OCI-LY1 (cell line): ENCODE measurements around the gene EML5.

Experiments used
- EZH2 ChIP-seq: fragments of 200-600 bp; sonication (generic), shearing (Covaris generic); IDR thresholded peaks from 2 replicates; pipeline ENCODE4 v1.8.0; 2017; ENCODE audit warnings: borderline replicate concordance, mixed run types, mild to moderate bottlenecking, antibody characterized with exemption, low read length, moderate library complexity, mixed read lengths
- TF ChIP-seq, protein P1 (sequence below): fragments of 200-600 bp; sonication (generic), shearing (Covaris generic); IDR thresholded peaks from 2 replicates; pipeline ENCODE4 v1.5.1; 2017; ENCODE audit warnings: mild to moderate bottlenecking, antibody characterized with exemption, low read length, moderate library complexity, mixed read lengths

DNA sequence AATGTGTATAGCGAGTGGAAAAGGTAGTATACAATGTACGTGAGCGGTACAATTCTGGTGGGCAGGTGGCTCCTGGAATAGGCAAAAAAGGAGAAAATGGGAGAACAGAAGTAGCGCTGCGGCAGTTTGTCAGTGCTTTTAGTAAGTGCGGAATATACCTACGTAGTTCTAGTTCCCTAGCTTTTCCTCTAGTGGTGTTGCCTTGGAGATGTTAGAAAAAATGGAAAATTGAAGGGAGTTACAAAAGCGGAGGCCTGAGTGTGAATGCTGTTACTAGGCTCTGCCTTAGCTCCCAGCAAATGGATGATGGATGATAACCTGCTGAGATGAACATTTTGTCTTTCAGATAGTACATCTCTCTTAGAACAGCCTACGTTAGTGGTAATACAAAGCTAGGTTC lies 32.8 kb upstream of the EML5 start:
- TF ChIP-seq, protein P1, sequence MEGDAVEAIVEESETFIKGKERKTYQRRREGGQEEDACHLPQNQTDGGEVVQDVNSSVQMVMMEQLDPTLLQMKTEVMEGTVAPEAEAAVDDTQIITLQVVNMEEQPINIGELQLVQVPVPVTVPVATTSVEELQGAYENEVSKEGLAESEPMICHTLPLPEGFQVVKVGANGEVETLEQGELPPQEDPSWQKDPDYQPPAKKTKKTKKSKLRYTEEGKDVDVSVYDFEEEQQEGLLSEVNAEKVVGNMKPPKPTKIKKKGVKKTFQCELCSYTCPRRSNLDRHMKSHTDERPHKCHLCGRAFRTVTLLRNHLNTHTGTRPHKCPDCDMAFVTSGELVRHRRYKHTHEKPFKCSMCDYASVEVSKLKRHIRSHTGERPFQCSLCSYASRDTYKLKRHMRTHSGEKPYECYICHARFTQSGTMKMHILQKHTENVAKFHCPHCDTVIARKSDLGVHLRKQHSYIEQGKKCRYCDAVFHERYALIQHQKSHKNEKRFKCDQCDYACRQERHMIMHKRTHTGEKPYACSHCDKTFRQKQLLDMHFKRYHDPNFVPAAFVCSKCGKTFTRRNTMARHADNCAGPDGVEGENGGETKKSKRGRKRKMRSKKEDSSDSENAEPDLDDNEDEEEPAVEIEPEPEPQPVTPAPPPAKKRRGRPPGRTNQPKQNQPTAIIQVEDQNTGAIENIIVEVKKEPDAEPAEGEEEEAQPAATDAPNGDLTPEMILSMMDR: no peak
- no peak for TF ChIP-seq EZH2
